ENCODE results near the gene TMEM156. TPM values are rescaled to one million over a fixed set of nuclear protein-coding genes. Genes with fewer than 3 reads are reported as not detected.
A peak's percentile ranks its signal among the peaks of the same experiment; 100 is the strongest.

The TMEM156 gene
- total RNA-seq, 6 experiments from 2014 or later, result 0.07 to 0.48 (median 0.41) TPM

- peaks cover 49% of the 10 kb centered on the region for H3K4me1 Mint-ChIP-seq (ENCODE audit: low read depth)
Observed at GRCh38 chr4:38979081-38979480, 53.1 kb downstream of the TMEM156 start.

GRCh38 chr4:38976308-38976707 is 55.9 kb downstream of the TMEM156 start:
- no peaks in the 10 kb centered on the region for H3K36me3 Mint-ChIP-seq (ENCODE audit: low read depth)
- no peak overlapping the region for H3K27ac Mint-ChIP-seq
- no peaks in the 10 kb centered on the region for H3K9me3 Mint-ChIP-seq
- no peak for TF ChIP-seq CTCF (IDR thresholded peaks at IDR 0.05)
- H3K4me1 Mint-ChIP-seq (ENCODE audit: low read depth), result peaks cover 22% of the 10 kb centered on the region
- peaks cover 2% of the 10 kb centered on the region; the same call in 1 of the 2 replicates for H3K27me3 Mint-ChIP-seq (ENCODE audit: insufficient read depth)
- H3K4me3 Mint-ChIP-seq, result no peak overlapping the region
- DNase-seq, result no peak

More at GRCh38 chr4:38979081-38979480, 53.1 kb downstream of the TMEM156 start:
- Mint-ChIP-seq H3K27me3 (ENCODE audit: insufficient read depth) (peaks cover 2% of the 10 kb centered on the region; the same call in 1 of the 2 replicates), H3K4me3 (no peak overlapping the region), H3K9me3 (no peaks in the 10 kb centered on the region), H3K36me3 (ENCODE audit: low read depth) (no peaks in the 10 kb centered on the region), H3K27ac (no peak overlapping the region)
- no peak for DNase-seq
- TF ChIP-seq CTCF (IDR thresholded peaks at IDR 0.05), result no peak

GRCh38 chr4:38968668-38969067 is 63.5 kb downstream of the TMEM156 start:
- H3K4me3 Mint-ChIP-seq, result no peak overlapping the region
- H3K36me3 Mint-ChIP-seq (ENCODE audit: low read depth), result no peaks in the 10 kb centered on the region
- DNase-seq, result no peak
- H3K27ac Mint-ChIP-seq, result no peak overlapping the region; the same call in 1 of the 2 replicates
- peaks cover 16% of the 10 kb centered on the region for H3K4me1 Mint-ChIP-seq (ENCODE audit: low read depth)
- peaks cover 2% of the 10 kb centered on the region; the same call in 1 of the 2 replicates for H3K27me3 Mint-ChIP-seq (ENCODE audit: insufficient read depth)
- TF ChIP-seq CTCF (IDR thresholded peaks at IDR 0.05), result no peak
- no peaks in the 10 kb centered on the region for H3K9me3 Mint-ChIP-seq

GRCh38 chr4:38967260-38968095 is 64.7 kb downstream of the TMEM156 start:
- no peaks in the 10 kb centered on the region for H3K9me3 Mint-ChIP-seq
- H3K27me3 Mint-ChIP-seq (ENCODE audit: insufficient read depth), result peaks cover 2% of the 10 kb centered on the region; the same call in 1 of the 2 replicates
- H3K4me1 Mint-ChIP-seq (ENCODE audit: low read depth), result peaks cover 16% of the 10 kb centered on the region
- H3K4me3 Mint-ChIP-seq, result peak overlapping the region; percentile 54
- no peaks in the 10 kb centered on the region for H3K36me3 Mint-ChIP-seq (ENCODE audit: low read depth)
- no peak for TF ChIP-seq CTCF (IDR thresholded peaks at IDR 0.05)
- DNase-seq, result peak; percentile 92
- peak overlapping the region; percentile 94 for H3K27ac Mint-ChIP-seq

- DNase-seq, result no peak
- H3K36me3 Mint-ChIP-seq (ENCODE audit: low read depth), result no peaks in the 10 kb centered on the region
- TF ChIP-seq CTCF (IDR thresholded peaks at IDR 0.05), result no peak
- H3K4me1 Mint-ChIP-seq (ENCODE audit: low read depth), result peaks cover 16% of the 10 kb centered on the region
- H3K27me3 Mint-ChIP-seq (ENCODE audit: insufficient read depth), result peaks cover 2% of the 10 kb centered on the region; the same call in 1 of the 2 replicates
- no peak overlapping the region for H3K4me3 Mint-ChIP-seq
- H3K27ac Mint-ChIP-seq, result peak overlapping the region; percentile 56
- H3K9me3 Mint-ChIP-seq, result no peaks in the 10 kb centered on the region
Observed at GRCh38 chr4:38965866-38966265, 66.3 kb downstream of the TMEM156 start.

Measured in HFFc6 (cell line).